Uterus (tissue), 2 donors: ENCODE measurements around the gene MOSPD3.

Source experiments
- POLR2A ChIP-seq, 2 donors: fragments of 450-650 bp; IDR thresholded peaks; one replicate each; pipeline ENCODE4 v1.6.1; 2016; ENCODE audit warnings: antibody characterized with exemption in 2 of 2, mild to moderate bottlenecking in 1 of 2, moderate library complexity in 1 of 2
- TF ChIP-seq, protein P1 (sequence below), 4 experiments: fragments of 200-600 bp in 2 of 4; fragments of 450-650 bp in 2 of 4; sonication (generic) in 2 of 4; IDR thresholded peaks; one replicate each; pipeline ENCODE4 v1.5.1; 2016 to 2019; ENCODE audit warnings: antibody characterized with exemption in 4 of 4, mild to moderate bottlenecking in 2 of 4, moderate library complexity in 1 of 4

DNA sequence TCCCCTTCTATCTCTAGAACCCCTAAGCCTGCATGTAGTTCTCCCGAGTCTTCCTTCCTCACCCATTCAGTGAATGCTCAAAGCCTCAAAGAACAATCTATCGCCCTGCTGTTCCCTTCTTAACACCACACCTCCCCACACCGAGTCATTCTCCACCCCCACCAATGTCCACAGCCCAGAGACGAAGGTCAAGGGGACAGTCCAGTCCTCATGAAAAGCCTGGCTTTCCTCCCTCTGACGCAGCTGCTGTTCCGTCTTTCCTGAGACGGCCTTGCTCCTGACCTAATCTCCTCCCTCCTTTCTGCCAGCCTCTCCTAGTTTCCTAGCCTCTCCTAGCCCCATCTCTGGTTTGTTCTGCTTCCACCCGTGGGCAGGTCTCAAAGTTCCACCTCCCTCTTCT lies 9.2 kb downstream of the MOSPD3 start:
- TF ChIP-seq, protein P1, sequence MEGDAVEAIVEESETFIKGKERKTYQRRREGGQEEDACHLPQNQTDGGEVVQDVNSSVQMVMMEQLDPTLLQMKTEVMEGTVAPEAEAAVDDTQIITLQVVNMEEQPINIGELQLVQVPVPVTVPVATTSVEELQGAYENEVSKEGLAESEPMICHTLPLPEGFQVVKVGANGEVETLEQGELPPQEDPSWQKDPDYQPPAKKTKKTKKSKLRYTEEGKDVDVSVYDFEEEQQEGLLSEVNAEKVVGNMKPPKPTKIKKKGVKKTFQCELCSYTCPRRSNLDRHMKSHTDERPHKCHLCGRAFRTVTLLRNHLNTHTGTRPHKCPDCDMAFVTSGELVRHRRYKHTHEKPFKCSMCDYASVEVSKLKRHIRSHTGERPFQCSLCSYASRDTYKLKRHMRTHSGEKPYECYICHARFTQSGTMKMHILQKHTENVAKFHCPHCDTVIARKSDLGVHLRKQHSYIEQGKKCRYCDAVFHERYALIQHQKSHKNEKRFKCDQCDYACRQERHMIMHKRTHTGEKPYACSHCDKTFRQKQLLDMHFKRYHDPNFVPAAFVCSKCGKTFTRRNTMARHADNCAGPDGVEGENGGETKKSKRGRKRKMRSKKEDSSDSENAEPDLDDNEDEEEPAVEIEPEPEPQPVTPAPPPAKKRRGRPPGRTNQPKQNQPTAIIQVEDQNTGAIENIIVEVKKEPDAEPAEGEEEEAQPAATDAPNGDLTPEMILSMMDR (IDR thresholded peaks at IDR 0.05): no peak
- no peak for TF ChIP-seq POLR2A (IDR thresholded peaks at IDR 0.05)
